GM12892 (cell line): Measurements from ENCODE around the gene BHLHE40.
"Not testable (repeated sequence)": the region's sequence is repeated elsewhere in the genome, so short reads cannot be mapped to it uniquely, and the experiment has no call there.

ENCODE experiments used
- POLR2A ChIP-seq: IDR thresholded peaks from 2 replicates; pipeline ENCODE4 v1.6.1; 2011; ENCODE audit warnings: low read depth, low read length, control low read depth
- POLR2AphosphoS5 ChIP-seq: IDR thresholded peaks from 2 replicates; pipeline ENCODE4 v1.6.1; 2011; ENCODE audit warnings: low read depth, low read length, control low read depth
- TAF1 ChIP-seq: IDR thresholded peaks from 2 replicates; pipeline ENCODE4 v1.6.1; 2011; ENCODE audit warnings: low read depth, mild to moderate bottlenecking, control low read depth, low read length, borderline replicate concordance

- TF ChIP-seq POLR2A, TAF1, POLR2AphosphoS5: not testable (repeated sequence)
Measured at GRCh38 chr3:4966006-4966405, 13.2 kb upstream of the BHLHE40 start.
